ENCODE measurements around the gene ATP2B1. TPM values are rescaled to one million over a fixed set of nuclear protein-coding genes. Genes with fewer than 3 reads are reported as not detected.

Gene ATP2B1
- total and polyA plus RNA-seq, 2 donors (not counting 3 experiments of a cell fraction or from before 2014, with no cell fraction given), result 6.4 to 28.0 TPM

GRCh38 chr12:89622115-89622514 is 86.5 kb downstream of the ATP2B1 start:
- Histone ChIP-seq H3K27ac (ENCODE audit: insufficient read depth, low read depth, low read length) (no peak overlapping the region), H2AFZ (ENCODE audit: low read depth, low read length) (no peak overlapping the region), H3K36me3 (ENCODE audit: control insufficient read depth in 2 of 2, extremely low read depth in 1 of 2, insufficient read depth in 2 of 2, low read length in 2 of 2) (no peaks in the 10 kb centered on the region), H3K4me1 (ENCODE audit: control insufficient read depth, extremely low read depth, insufficient read depth, low read length) (peaks cover 3% of the 10 kb centered on the region), H4K20me1 (replicated peaks; ENCODE audit: control insufficient read depth, extremely low read depth, insufficient read depth, low read length) (no peaks in the 10 kb centered on the region), H3K4me3 (replicated peaks in 1 of 3; ENCODE audit: insufficient read depth in 1 of 3, low read depth in 1 of 3, low read length in 3 of 3) (no peak overlapping the region), H3K9me1 (replicated peaks; ENCODE audit: control insufficient read depth, extremely low read depth, insufficient read depth, low read length) (no peaks in the 10 kb centered on the region), H3K79me2 (ENCODE audit: control insufficient read depth, insufficient read depth, low read length) (no peaks in the 10 kb centered on the region), H3K9ac (replicated peaks; ENCODE audit: extremely low read depth, insufficient read depth, low read length) (no peak overlapping the region), H3K9me3 (replicated peaks; ENCODE audit: control insufficient read depth, insufficient read depth, low read length) (no peaks in the 10 kb centered on the region), H3K27me3 (ENCODE audit: control insufficient read depth in 2 of 2, insufficient read depth in 2 of 2, low read length in 2 of 2) (no peaks in the 10 kb centered on the region), H3K4me2 (ENCODE audit: insufficient read depth, low read length) (no peak overlapping the region)
- DNase-seq (ENCODE audit: low read depth, low spot score) (peak; percentile 7), FAIRE-seq (peak; percentile 4)
- POLR2A ChIA-PET, result interaction anchor here (0.6 kb wide), 1 partner anchor 181 kb away, joined by 3 read pairs; no protein-coding TSS in a partner anchor
- CTCF ChIA-PET, result interaction anchor here (1.0 to 1.3 kb wide), 4 partner anchors 10 to 1323 kb away, joined by 3 to 4 read pairs (median 3); no protein-coding TSS in a partner anchor
- no TSS peak for BruUV-seq (replicated peaks)
- TF ChIP-seq FOS (IDR thresholded peaks at IDR 0.05; ENCODE audit: borderline replicate concordance, insufficient read depth, low read length) (peak; percentile 10), MYC (IDR thresholded peaks at IDR 0.05; ENCODE audit: low read depth, low read length) (no peak)
- intact Hi-C loops (cut with micrococcal nuclease) (no loop called here), dilution Hi-C loops (cut with MboI; ENCODE audit: extremely low pct_ligation_motif_present, low sequenced_read_pairs) (no loop called here)

DNA sequence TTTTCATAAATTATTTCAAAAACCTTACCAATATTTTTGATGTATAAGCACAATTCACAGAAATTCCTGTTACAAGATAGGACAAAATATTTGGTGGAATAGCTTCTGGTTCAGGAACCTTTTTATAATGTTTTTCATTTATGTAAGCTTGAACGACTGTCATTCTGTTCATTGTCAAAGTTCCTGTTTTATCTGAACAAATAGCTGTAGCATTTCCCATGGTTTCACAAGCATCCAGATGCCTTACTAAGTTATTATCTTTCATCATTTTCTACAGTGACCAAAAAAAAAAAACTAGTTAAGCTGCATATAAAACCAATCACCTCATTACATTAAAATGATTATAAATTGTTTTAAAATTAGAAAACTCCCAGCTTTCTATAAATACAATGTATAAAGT is 87.1 kb downstream of the ATP2B1 start:
- H3K79me2 ChIP-seq (ENCODE audit: control insufficient read depth, insufficient read depth, low read length), result no peaks in the 10 kb centered on the region
- BruUV-seq (replicated peaks), result no TSS peak

More for the DNA sequence above, 87.1 kb downstream of the ATP2B1 start:
- FAIRE-seq (no peak), DNase-seq (ENCODE audit: low read depth, low spot score) (no peak)
- peaks cover 3% of the 10 kb centered on the region for H3K4me1 ChIP-seq (ENCODE audit: control insufficient read depth, extremely low read depth, insufficient read depth, low read length)
- no peak overlapping the region for H3K4me2 ChIP-seq (ENCODE audit: insufficient read depth, low read length)
- no peaks in the 10 kb centered on the region for H3K9me3 ChIP-seq (replicated peaks; ENCODE audit: control insufficient read depth, insufficient read depth, low read length)
- no peak for TF ChIP-seq JUN (IDR thresholded peaks at IDR 0.05; ENCODE audit: borderline replicate concordance, insufficient read depth, insufficient read length, low read depth)
- no peak for TF ChIP-seq POLR2AphosphoS5 (IDR thresholded peaks at IDR 0.05; ENCODE audit: insufficient read depth, low read depth, low read length)
- TF ChIP-seq POLR2A (IDR thresholded peaks at IDR 0.05; ENCODE audit: low read depth, low read length), result no peak
- TF ChIP-seq MYC (IDR thresholded peaks at IDR 0.05; ENCODE audit: low read depth, low read length), result no peak
- TF ChIP-seq, protein P1, sequence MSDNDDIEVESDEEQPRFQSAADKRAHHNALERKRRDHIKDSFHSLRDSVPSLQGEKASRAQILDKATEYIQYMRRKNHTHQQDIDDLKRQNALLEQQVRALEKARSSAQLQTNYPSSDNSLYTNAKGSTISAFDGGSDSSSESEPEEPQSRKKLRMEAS (IDR thresholded peaks at IDR 0.05; ENCODE audit: insufficient read depth, insufficient read length), result no peak
- no peak for TF ChIP-seq EZH2 (IDR thresholded peaks at IDR 0.05; ENCODE audit: borderline replicate concordance, low read depth, low read length, severe bottlenecking)
- TF ChIP-seq FOS (IDR thresholded peaks at IDR 0.05; ENCODE audit: borderline replicate concordance, insufficient read depth, low read length), result no peak
- TF ChIP-seq CTCF (IDR thresholded peaks at IDR 0.05; ENCODE audit: extremely low read depth in 1 of 2, insufficient read depth in 1 of 2, low read depth in 1 of 2, low read length in 2 of 2), result no peak
- TF ChIP-seq GATA2 (IDR thresholded peaks at IDR 0.05; ENCODE audit: insufficient read depth, insufficient read length, low read depth, low read length), result no peak
- H3K9ac ChIP-seq (replicated peaks; ENCODE audit: extremely low read depth, insufficient read depth, low read length), result no peak overlapping the region
- H4K20me1 ChIP-seq (replicated peaks; ENCODE audit: control insufficient read depth, extremely low read depth, insufficient read depth, low read length), result no peaks in the 10 kb centered on the region
- no peaks in the 10 kb centered on the region for H3K27me3 ChIP-seq (ENCODE audit: control insufficient read depth in 2 of 2, insufficient read depth in 2 of 2, low read length in 2 of 2)
- dilution Hi-C loops (cut with MboI; ENCODE audit: extremely low pct_ligation_motif_present, low sequenced_read_pairs), result no loop called here
- intact Hi-C loops (cut with micrococcal nuclease), result no loop called here
- ChIA-PET POLR2A (interaction anchor here (0.7 kb wide), 1 partner anchor 36 kb away, joined by 3 read pairs; no protein-coding TSS in a partner anchor), CTCF (interaction anchor here (1.0 to 1.3 kb wide), 4 partner anchors 9 to 1323 kb away, joined by 3 to 4 read pairs (median 3); no protein-coding TSS in a partner anchor)
- no peak overlapping the region for H3K27ac ChIP-seq (ENCODE audit: insufficient read depth, low read depth, low read length)
- no peak overlapping the region for H3K4me3 ChIP-seq (replicated peaks in 1 of 3; ENCODE audit: insufficient read depth in 1 of 3, low read depth in 1 of 3, low read length in 3 of 3)
- H2AFZ ChIP-seq (ENCODE audit: low read depth, low read length), result no peak overlapping the region
- no peaks in the 10 kb centered on the region for H3K9me1 ChIP-seq (replicated peaks; ENCODE audit: control insufficient read depth, extremely low read depth, insufficient read depth, low read length)
- H3K36me3 ChIP-seq (ENCODE audit: control insufficient read depth in 2 of 2, extremely low read depth in 1 of 2, insufficient read depth in 2 of 2, low read length in 2 of 2), result no peaks in the 10 kb centered on the region

All from endothelial cell of umbilical vein (primary cell).